ENCODE data around the gene KLK6.

The KLK6 gene

GRCh38 chr19:51012661-51013190 is 43.3 kb upstream of the KLK6 start:
- H3K27me3 ChIP-seq (replicated peaks; ENCODE audit: control insufficient read depth, insufficient read depth, low read length) = no peaks in the 10 kb centered on the region; the same call in 1 of the 2 replicates
- no peak for TF ChIP-seq CTCF (IDR thresholded peaks at IDR 0.05; ENCODE audit: insufficient read depth, low read length, poor library complexity, severe bottlenecking)
- H3K36me3 ChIP-seq (ENCODE audit: control insufficient read depth, insufficient read depth, low read length) = no peaks in the 10 kb centered on the region
- DNase-seq (ENCODE audit: extremely low read depth, insufficient read length) = no peak
- no peak overlapping the region for H3K4me3 ChIP-seq (replicated peaks; ENCODE audit: low read depth, low read length)

- no peak for TF ChIP-seq CTCF (IDR thresholded peaks at IDR 0.05; ENCODE audit: insufficient read depth, low read length, poor library complexity, severe bottlenecking)
- Histone ChIP-seq H3K27me3 (replicated peaks; ENCODE audit: control insufficient read depth, insufficient read depth, low read length) (no peaks in the 10 kb centered on the region), H3K36me3 (ENCODE audit: control insufficient read depth, insufficient read depth, low read length) (no peaks in the 10 kb centered on the region), H3K4me3 (replicated peaks; ENCODE audit: low read depth, low read length) (no peak overlapping the region)
- DNase-seq (ENCODE audit: extremely low read depth, insufficient read length) = no peak
These were observed 40.8 kb upstream of the KLK6 start for GRCh38 chr19:51010066-51010795.

- no peak for DNase-seq (ENCODE audit: extremely low read depth, insufficient read length)
- no peak overlapping the region for H3K4me3 ChIP-seq (replicated peaks; ENCODE audit: low read depth, low read length)
- H3K27me3 ChIP-seq (replicated peaks; ENCODE audit: control insufficient read depth, insufficient read depth, low read length) = no peaks in the 10 kb centered on the region
- no peaks in the 10 kb centered on the region for H3K36me3 ChIP-seq (ENCODE audit: control insufficient read depth, insufficient read depth, low read length)
- no peak for TF ChIP-seq CTCF (IDR thresholded peaks at IDR 0.05; ENCODE audit: insufficient read depth, low read length, poor library complexity, severe bottlenecking)
These were observed 39.9 kb upstream of the KLK6 start for GRCh38 chr19:51009061-51009891.

- DNase-seq (ENCODE audit: extremely low read depth, insufficient read length) = no peak
- no peak for TF ChIP-seq CTCF (IDR thresholded peaks at IDR 0.05; ENCODE audit: insufficient read depth, low read length, poor library complexity, severe bottlenecking)
- H3K36me3 ChIP-seq (ENCODE audit: control insufficient read depth, insufficient read depth, low read length) = no peaks in the 10 kb centered on the region
- H3K27me3 ChIP-seq (replicated peaks; ENCODE audit: control insufficient read depth, insufficient read depth, low read length) = no peaks in the 10 kb centered on the region
- no peak overlapping the region for H3K4me3 ChIP-seq (replicated peaks; ENCODE audit: low read depth, low read length)
These were observed 38.1 kb upstream of the KLK6 start for GRCh38 chr19:51007488-51007887.

- no peaks in the 10 kb centered on the region for H3K27me3 ChIP-seq (replicated peaks; ENCODE audit: control insufficient read depth, insufficient read depth, low read length)
- H3K4me3 ChIP-seq (replicated peaks; ENCODE audit: low read depth, low read length) = no peak overlapping the region
- DNase-seq (ENCODE audit: extremely low read depth, insufficient read length) = no peak
- no peaks in the 10 kb centered on the region for H3K36me3 ChIP-seq (ENCODE audit: control insufficient read depth, insufficient read depth, low read length)
- no peak for TF ChIP-seq CTCF (IDR thresholded peaks at IDR 0.05; ENCODE audit: insufficient read depth, low read length, poor library complexity, severe bottlenecking)
These were observed 37.0 kb upstream of the KLK6 start for GRCh38 chr19:51006406-51006805.

Data from GM06990 (cell line).